GM19455 (cell line): Measurements from ENCODE around the gene LYAR.

Experiments
- ATAC-seq: cut with Tn5 transposase; IDR thresholded peaks from one replicate; pipeline ENCODE4 v1.9.1; 2021; ENCODE audit not compliant: unreplicated experiment

LYAR gene

DNA sequence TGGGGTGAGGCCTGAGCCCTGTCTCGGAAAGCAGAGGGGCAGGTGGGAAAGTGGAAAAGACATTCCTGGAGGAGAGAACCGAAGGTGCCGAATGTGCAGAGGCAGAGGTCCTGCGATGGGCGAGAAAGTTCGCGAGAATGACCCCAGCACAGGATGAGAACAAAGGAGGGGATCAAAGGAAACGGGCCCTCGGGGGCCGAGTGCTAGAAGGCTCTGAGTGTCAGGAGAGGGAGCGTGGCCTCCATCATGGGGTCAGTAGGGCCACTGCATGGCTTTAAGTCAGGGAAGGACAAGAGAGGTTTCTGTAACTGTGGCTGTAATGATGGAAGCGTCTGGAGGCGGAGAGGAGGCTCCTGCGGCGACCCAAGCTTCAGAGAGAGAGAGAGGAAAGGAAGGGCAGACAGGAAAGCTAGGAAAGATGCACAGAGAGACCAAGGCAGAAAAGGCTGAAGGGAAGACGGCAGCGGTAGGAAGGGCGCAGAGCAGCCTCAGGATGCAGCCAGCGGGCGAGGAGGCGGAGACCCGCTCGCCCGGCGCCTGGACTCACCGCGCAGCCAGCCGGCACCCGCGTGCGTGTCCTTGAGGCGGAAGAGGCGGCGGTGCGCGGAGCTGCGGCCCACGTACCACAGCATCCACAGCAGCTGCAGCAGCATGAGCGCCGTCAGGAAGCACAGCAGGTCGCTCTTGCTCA lies 63.9 kb downstream of the LYAR start:
- ATAC-seq, result no peak
